Cardiac fibroblast (primary cell): Measurements from ENCODE around the gene IL27RA.
A peak's percentile ranks its signal among the peaks of the same experiment; 100 is the strongest.

Experiments used
- DNase-seq, 2 donors: peaks; one replicate each; pipeline versions ENCODE4 v3.0.0 to v3.0.0-alpha.2; 2010; ENCODE audit warnings: low read depth in 2 of 2
- H3K4me3 ChIP-seq, 2 donors: replicated peaks in 1 of 2; 1 replicate in 1 of 2; 2 replicates in 1 of 2; pipeline ENCODE4 v1.5.1; 2011; ENCODE audit warnings: low read depth in 2 of 2, low read length in 2 of 2, mild to moderate bottlenecking in 2 of 2, moderate library complexity in 1 of 2
- CTCF ChIP-seq: IDR thresholded peaks from one replicate; pipeline ENCODE4 v1.5.1; 2011; ENCODE audit warnings: low read depth, mild to moderate bottlenecking, low read length, inconsistent platforms

Gene IL27RA

GRCh38 chr19:14061751-14062557 is 30.4 kb downstream of the IL27RA start, which contains the start of gene PALM3:
Gene PALM3 (minus strand): TSS chr19:14062076. CDS start chr19:14061980, 96 bp downstream.
- DNase-seq: no peak
- TF ChIP-seq CTCF: no peak
- no peak within 1 kb of the TSS for H3K4me3 ChIP-seq

- H3K4me3 ChIP-seq: no peak overlapping the region
- DNase-seq: no peak
- no peak for TF ChIP-seq CTCF
Measured at GRCh38 chr19:14062558-14062855, 30.9 kb downstream of the IL27RA start.

GRCh38 chr19:14063105-14063504 is 31.5 kb downstream of the IL27RA start:
- no peak for DNase-seq

GRCh38 chr19:14066134-14066533 is 34.6 kb downstream of the IL27RA start:
- H3K4me3 ChIP-seq: no peak overlapping the region
- TF ChIP-seq CTCF: no peak
- no peak for DNase-seq

More at GRCh38 chr19:14063105-14063504, 31.5 kb downstream of the IL27RA start:
- H3K4me3 ChIP-seq: no peak overlapping the region
- TF ChIP-seq CTCF: no peak

GRCh38 chr19:14070268-14071050 is 38.9 kb downstream of the IL27RA start:
- DNase-seq: no peak
- H3K4me3 ChIP-seq: no peak overlapping the region
- TF ChIP-seq CTCF: no peak

GRCh38 chr19:14072535-14073260 is 41.1 kb downstream of the IL27RA start, which contains the start of gene MISP3:
Gene MISP3 (plus strand): TSS chr19:14072786. CDS start chr19:14073310, 524 bp downstream.
- TF ChIP-seq CTCF: no peak
- DNase-seq: peak; percentile 26 to 41
- peak within 1 kb of the TSS; percentile 62 to 67 for H3K4me3 ChIP-seq
